H1 (cell line): ENCODE measurements around the gene PRSS38. TPM values are rescaled to one million over a fixed set of nuclear protein-coding genes. Genes with fewer than 3 reads are reported as not detected.

Experiments used
- CTCF ChIA-PET: fragments of 300-600 bp; sonication (Branson Sonifier 250); formaldehyde crosslinking; loops from one replicate; lab custom pipeline; 2021; ENCODE audit not compliant: partially characterized antibody; lab: Charles Lee
- POLR2A ChIA-PET: fragments of 300-600 bp; sonication (Branson Sonifier 250); formaldehyde crosslinking; loops from one replicate; lab custom pipeline; 2021; ENCODE audit warnings: inconsistent platforms; ENCODE audit not compliant: partially characterized antibody; lab: Charles Lee
- DNase-seq, 2 experiments: peaks; one replicate each; pipeline versions ENCODE4 v3.0.0 to v3.0.0-alpha.2; 2010 to 2022; ENCODE audit warnings: low spot score in 2 of 2, low read depth in 1 of 2, mixed read lengths in 1 of 2
- FAIRE-seq: peaks from 2 replicates; lab custom pipeline; 2011; peaks lifted over from hg19 to GRCh38; lab: Jason Lieb, UNC
- H2AFZ ChIP-seq: 2 replicates; pipeline ENCODE4 v1.8.1; 2012; ENCODE audit warnings: low read length, inconsistent platforms
- H2AK5ac ChIP-seq: 2 replicates; pipeline ENCODE4 v1.6.1; 2013; ENCODE audit warnings: low read depth, low read length
- H2BK120ac ChIP-seq: replicated peaks from 2 replicates; pipeline ENCODE3; 2013; ENCODE audit warnings: low read depth, low read length, inconsistent platforms
- H2BK12ac ChIP-seq: 2 replicates; pipeline ENCODE4 v1.6.1; 2013; ENCODE audit warnings: low read depth, low read length
- H2BK15ac ChIP-seq: 2 replicates; pipeline ENCODE4 v1.6.1; 2013; ENCODE audit warnings: low read length
- H2BK20ac ChIP-seq: 2 replicates; pipeline ENCODE4 v1.6.1; 2013; ENCODE audit warnings: low read length
- H2BK5ac ChIP-seq: 2 replicates; pipeline ENCODE4 v1.6.1; 2013; ENCODE audit warnings: low read depth, low read length
- H3K14ac ChIP-seq: 2 replicates; pipeline ENCODE4 v1.6.1; 2013; ENCODE audit warnings: inconsistent platforms; ENCODE audit not compliant: insufficient read length
- H3K18ac ChIP-seq: 2 replicates; pipeline ENCODE4 v1.6.1; 2013; ENCODE audit warnings: low read length; ENCODE audit errors: extremely low read depth
- H3K23ac ChIP-seq: 2 replicates; pipeline ENCODE4 v1.6.1; 2013; ENCODE audit warnings: inconsistent platforms; ENCODE audit not compliant: insufficient read length
- H3K23me2 ChIP-seq: 2 replicates; pipeline ENCODE4 v1.6.1; 2013; ENCODE audit warnings: low read depth, low read length
- H3K27ac ChIP-seq: 2 replicates; pipeline ENCODE4 v1.6.1; 2011; ENCODE audit warnings: low read depth, low read length, inconsistent platforms
- H3K27me3 ChIP-seq, 4 experiments: replicated peaks in 1 of 4; 1 replicate in 1 of 4; 2 replicates in 3 of 4; pipeline versions ENCODE4 v1.6.1 to v1.8.1; 2011 to 2013; ENCODE audit warnings: low read length in 3 of 4, mild to moderate bottlenecking in 3 of 4, inconsistent platforms in 2 of 4, mixed read lengths in 2 of 4, moderate library complexity in 1 of 4; ENCODE audit not compliant: control insufficient read depth in 3 of 4, insufficient read depth in 3 of 4; ENCODE audit errors: extremely low read depth in 1 of 4
- H3K36me3 ChIP-seq, 4 experiments: 2 replicates each; pipeline versions ENCODE4 v1.6.1 to v1.8.1; 2011 to 2013; ENCODE audit warnings: mild to moderate bottlenecking in 4 of 4, low read length in 3 of 4, moderate library complexity in 2 of 4, control low read depth in 1 of 4, inconsistent platforms in 1 of 4; ENCODE audit not compliant: insufficient read depth in 4 of 4, control insufficient read depth in 2 of 4
- H3K4ac ChIP-seq: replicated peaks from 2 replicates; pipeline ENCODE3; 2013; ENCODE audit warnings: low read length, low read depth, mixed read lengths, inconsistent platforms; ENCODE audit not compliant: insufficient read length
- H3K4me1 ChIP-seq, 4 experiments: replicated peaks in 1 of 4; 1 replicate in 1 of 4; 2 replicates in 3 of 4; pipeline versions ENCODE4 v1.6.1 to v1.8.1; 2011 to 2013; ENCODE audit warnings: low read length in 3 of 4, inconsistent platforms in 2 of 4, mixed read lengths in 1 of 4; ENCODE audit not compliant: insufficient read depth in 4 of 4, control insufficient read depth in 3 of 4
- H3K4me2 ChIP-seq, 2 experiments: 2 replicates each; pipeline versions ENCODE4 v1.6.1 to v1.8.1; 2011 to 2013; ENCODE audit warnings: low read depth in 2 of 2, low read length in 2 of 2, control low read depth in 1 of 2, inconsistent platforms in 1 of 2, mild to moderate bottlenecking in 1 of 2; ENCODE audit not compliant: insufficient read depth in 1 of 2
- H3K4me3 ChIP-seq, 4 experiments: fragments of 200-600, 300-600 bp in 1 of 4; sonication (generic), shearing (Covaris generic), sonication (Bioruptor Twin) in 1 of 4; 2 replicates each; pipeline versions ENCODE4 v1.5.1 to v1.8.1; 2011 to 2016; ENCODE audit warnings: low read length in 4 of 4, low read depth in 3 of 4, control low read depth in 2 of 4, inconsistent platforms in 2 of 4, mild to moderate bottlenecking in 2 of 4, mixed read lengths in 1 of 4, moderate library complexity in 1 of 4; ENCODE audit not compliant: insufficient read depth in 2 of 4; ENCODE audit errors: extremely low read depth in 1 of 4
- H3K56ac ChIP-seq: replicated peaks from 2 replicates; pipeline ENCODE3; 2013; ENCODE audit warnings: low read depth, mild to moderate bottlenecking, mixed read lengths, low read length, inconsistent platforms; ENCODE audit not compliant: insufficient read length
- H3K79me1 ChIP-seq: 2 replicates; pipeline ENCODE4 v1.6.1; 2013; ENCODE audit warnings: low read depth, low read length, control low read depth
- H3K79me2 ChIP-seq, 2 experiments: 2 replicates each; pipeline versions ENCODE4 v1.6.1 to v1.8.1; 2012 to 2013; ENCODE audit warnings: low read length in 2 of 2, mild to moderate bottlenecking in 2 of 2, inconsistent platforms in 1 of 2; ENCODE audit not compliant: insufficient read depth in 2 of 2, control insufficient read depth in 1 of 2
- H3K9ac ChIP-seq, 4 experiments: replicated peaks in 1 of 4; 1 replicate in 1 of 4; 2 replicates in 3 of 4; pipeline versions ENCODE4 v1.6.1 to v1.8.1; 2011 to 2013; ENCODE audit warnings: low read depth in 3 of 4, low read length in 3 of 4, control low read depth in 2 of 4, mild to moderate bottlenecking in 2 of 4, moderate library complexity in 2 of 4, inconsistent platforms in 1 of 4; ENCODE audit errors: extremely low read depth in 1 of 4
- H3K9me3 ChIP-seq, 2 experiments: 2 replicates each; pipeline versions ENCODE4 v1.6.1 to v1.8.1; 2012 to 2013; ENCODE audit warnings: mild to moderate bottlenecking in 2 of 2, moderate library complexity in 2 of 2, control low read depth in 1 of 2, inconsistent platforms in 1 of 2, low read depth in 1 of 2, low read length in 1 of 2, mixed read lengths in 1 of 2; ENCODE audit not compliant: insufficient read depth in 2 of 2
- H4K20me1 ChIP-seq, 2 experiments: replicated peaks in 1 of 2; 2 replicates each; pipeline versions ENCODE3 to v1.8.1; 2011 to 2013; ENCODE audit warnings: inconsistent platforms in 2 of 2, low read length in 2 of 2, mild to moderate bottlenecking in 1 of 2; ENCODE audit not compliant: insufficient read depth in 2 of 2, control insufficient read depth in 1 of 2
- H4K5ac ChIP-seq: 2 replicates; pipeline ENCODE4 v1.6.1; 2013; ENCODE audit warnings: low read length, low read depth, mixed read lengths, inconsistent platforms; ENCODE audit not compliant: insufficient read length
- H4K8ac ChIP-seq: 2 replicates; pipeline ENCODE4 v1.8.0; 2013; ENCODE audit warnings: mild to moderate bottlenecking, moderate library complexity, low read length, inconsistent platforms; ENCODE audit not compliant: insufficient read depth; ENCODE audit errors: extremely low read depth
- H4K91ac ChIP-seq: replicated peaks from 2 replicates; pipeline ENCODE3; 2013; ENCODE audit warnings: low read length, mixed read lengths, inconsistent platforms; ENCODE audit not compliant: insufficient read length
- CHD1 ChIP-seq: IDR thresholded peaks from 2 replicates; pipeline ENCODE4 v1.6.1; 2012; ENCODE audit warnings: low read depth, low read length, improper control_type of control experiment
- EP300 ChIP-seq, 2 experiments: IDR thresholded peaks; 1 replicate in 1 of 2; 2 replicates in 1 of 2; pipeline ENCODE4 v1.6.1; 2011 to 2012; ENCODE audit warnings: low read depth in 2 of 2, low read length in 2 of 2, mild to moderate bottlenecking in 2 of 2, borderline replicate concordance in 1 of 2, inconsistent platforms in 1 of 2, moderate library complexity in 1 of 2
- HDAC6 ChIP-seq: IDR thresholded peaks from one replicate; pipeline ENCODE4 v1.7.1; 2012; ENCODE audit warnings: low read depth, mild to moderate bottlenecking, inconsistent platforms, low read length, moderate library complexity
- KDM1A ChIP-seq: fragments of 200-600, 300-600 bp; sonication (generic); IDR thresholded peaks from 2 replicates; pipeline ENCODE4 v1.7.1; 2016; ENCODE audit warnings: mild to moderate bottlenecking, low read length, borderline replicate concordance
- NRF1 ChIP-seq: IDR thresholded peaks from 2 replicates; pipeline ENCODE4 v1.6.1; 2011; ENCODE audit warnings: mild to moderate bottlenecking, low read depth, low read length, improper control_type of control experiment
- TCF12 ChIP-seq: IDR thresholded peaks from 2 replicates; pipeline ENCODE4 v1.6.1; 2011; ENCODE audit warnings: low read depth, mild to moderate bottlenecking, low read length
- TEAD4 ChIP-seq: IDR thresholded peaks from 2 replicates; pipeline ENCODE4 v1.6.1; 2012; ENCODE audit warnings: low read depth, low read length, inconsistent platforms, mixed read lengths
- YY1 ChIP-seq: IDR thresholded peaks from 2 replicates; pipeline ENCODE4 v1.6.1; 2011; ENCODE audit warnings: low read depth, mild to moderate bottlenecking, low read length
- WGBS, 2 experiments: shearing (Covaris generic) in 1 of 2; methylation state at CpG; one replicate each; pipeline versions ENCODE4 v1.1.6 to v1.1.7; 2013 to 2015; ENCODE audit warnings: low lambda C conversion rate in 2 of 2, mixed read lengths in 2 of 2, inconsistent platforms in 1 of 2, low coverage in 1 of 2, missing lambda C conversion rate in 1 of 2; ENCODE audit not compliant: insufficient replicate concordance in 2 of 2, insufficient coverage in 1 of 2, insufficient read length in 1 of 2; ENCODE audit errors: extremely low coverage in 1 of 2, missing lambda C conversion rate in 1 of 2; 5-methylcytosine and 5-hydroxymethylcytosine counted together
- polyA plus RNA-seq, 7 experiments: library from polyadenylated mRNA; depleted of rRNA in 3 of 7; stranded (reverse) in 5 of 7; unstranded in 2 of 7; fragments of >200 nt in 5 of 7; fragments of 200-250 nt in 2 of 7; gene quantifications; 1 replicate in 5 of 7; 2 replicates in 1 of 7; 4 replicates in 1 of 7; pipeline versions ENCODE4 v1.2.1 to v1.2.3, GENCODE V29; 2011 to 2013; ENCODE audit warnings: missing spikeins in 2 of 7, mixed read lengths in 2 of 7
- total RNA-seq: library from RNA; stranded (reverse); fragmentation: NEBNext Ultra II Directional; extraction: Animal tissue kit (Norgen Biotek cat#: 25700); gene quantifications from 2 replicates; pipeline ENCODE4 v1.2.1, GENCODE V29; 2021

PRSS38 gene
- total and polyA plus RNA-seq, 2 of the 8 experiments (the other 6 are each of a cell fraction or from before 2014, with no cell fraction given) = not detected

GRCh38 chr1:227892489-227893299, 77.2 kb downstream of the PRSS38 start:
- no peak overlapping the region for H4K5ac ChIP-seq
- H2BK12ac ChIP-seq = peak overlapping the region; percentile 84; the same call in 1 of the 2 replicates
- peak overlapping the region; percentile 86; the same call in 1 of the 2 replicates for H2BK20ac ChIP-seq
- H3K4me3 ChIP-seq = no peak overlapping the region
- H2AK5ac ChIP-seq = no peak overlapping the region
- no peaks in the 10 kb centered on the region for H3K79me2 ChIP-seq
- no peak overlapping the region for H3K9ac ChIP-seq
- no peaks in the 10 kb centered on the region for H3K9me3 ChIP-seq
- peak in 1 of 2 experiments; percentile 50 for DNase-seq
- H3K4ac ChIP-seq = no peak overlapping the region
- H2BK120ac ChIP-seq = no peak overlapping the region
- 82% methylated on average over 15 of the region's 17 CpGs; no CpG with 5 or more reads in 1 of the 2 experiments for WGBS, 2 experiments
- no peak overlapping the region for H2BK15ac ChIP-seq
- no peaks in the 10 kb centered on the region for H3K27me3 ChIP-seq
- H3K4me2 ChIP-seq = no peak overlapping the region
- no peaks in the 10 kb centered on the region for H3K79me1 ChIP-seq
- H3K23me2 ChIP-seq = peaks cover 3% of the 10 kb centered on the region; the same call in 1 of the 2 replicates
- CTCF ChIA-PET = interaction anchor here (0.8 to 1.1 kb wide), 2 partner anchors 120 to 125 kb away, joined by 3 read pairs; no protein-coding TSS in a partner anchor
- H4K8ac ChIP-seq = peak overlapping the region; percentile 77
- H3K36me3 ChIP-seq = no peaks in the 10 kb centered on the region
- H3K27ac ChIP-seq = no peak overlapping the region
- peak overlapping the region; percentile 85; the same call in 1 of the 2 replicates for H2BK5ac ChIP-seq
- no peak for FAIRE-seq
- no peaks in the 10 kb centered on the region for H4K20me1 ChIP-seq
- H3K18ac ChIP-seq = peak overlapping the region; percentile 71
- TF ChIP-seq EP300 (IDR thresholded peaks at IDR 0.05; ENCODE audit: borderline replicate concordance in 1 of 2, low read depth in 2 of 2, low read length in 2 of 2) (no peak), TCF12 (no peak), TEAD4 (peak; percentile 89), HDAC6 (no peak), CHD1 (no peak), NRF1 (no peak), YY1 (peak; percentile 8; the same call in 1 of the 2 replicates), KDM1A (no peak)
- no peak overlapping the region for H3K14ac ChIP-seq
- POLR2A ChIA-PET = interaction anchor here (1.1 kb wide), 1 partner anchor 15 kb away, joined by 3 read pairs; no protein-coding TSS in a partner anchor
- no peak overlapping the region for H3K56ac ChIP-seq
- peaks cover 0 to 24% (median 7%) of the 10 kb centered on the region in 4 experiments; a peak in 6 of 7 replicates for H3K4me1 ChIP-seq
- peak overlapping the region; percentile 72 for H4K91ac ChIP-seq
- H2AFZ ChIP-seq = peak overlapping the region; percentile 42; the same call in 1 of the 2 replicates
- H3K23ac ChIP-seq = no peak overlapping the region
